ENCODE data around the gene GBF1.
A peak's percentile ranks its signal among the peaks of the same experiment; 100 is the strongest.

The GBF1 gene

DNA sequence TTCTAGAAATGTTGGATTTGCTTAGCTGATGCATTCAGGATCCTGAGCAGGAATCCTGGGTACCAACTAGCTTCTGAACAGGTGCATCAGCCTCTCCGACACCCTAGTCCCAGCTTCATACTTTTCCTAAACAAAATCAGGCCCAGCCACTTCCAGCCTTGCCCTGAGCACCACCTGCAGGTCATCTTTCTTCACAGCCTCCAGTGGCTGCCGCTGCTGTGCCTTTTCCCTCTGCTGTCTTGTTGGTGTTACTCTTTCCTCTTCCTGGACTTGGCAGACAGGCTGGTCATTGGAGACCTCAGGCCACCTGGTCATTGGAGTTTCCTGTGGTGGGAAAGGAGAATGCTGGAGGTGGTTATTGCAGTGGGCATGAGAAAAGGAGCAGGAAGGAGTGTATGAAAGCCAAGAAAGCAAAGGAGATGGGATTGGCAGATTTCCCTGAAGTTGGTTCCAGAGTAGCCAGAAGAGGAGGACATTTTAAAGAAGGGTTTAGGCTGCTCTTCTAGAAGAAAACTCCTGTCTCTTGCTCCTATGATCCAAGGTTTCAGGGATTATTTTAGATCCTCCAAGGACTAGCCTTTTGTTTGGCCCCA is 102.0 kb downstream of the GBF1 start:
- DNase-seq (ENCODE audit: low read depth), result no peak

DNA sequence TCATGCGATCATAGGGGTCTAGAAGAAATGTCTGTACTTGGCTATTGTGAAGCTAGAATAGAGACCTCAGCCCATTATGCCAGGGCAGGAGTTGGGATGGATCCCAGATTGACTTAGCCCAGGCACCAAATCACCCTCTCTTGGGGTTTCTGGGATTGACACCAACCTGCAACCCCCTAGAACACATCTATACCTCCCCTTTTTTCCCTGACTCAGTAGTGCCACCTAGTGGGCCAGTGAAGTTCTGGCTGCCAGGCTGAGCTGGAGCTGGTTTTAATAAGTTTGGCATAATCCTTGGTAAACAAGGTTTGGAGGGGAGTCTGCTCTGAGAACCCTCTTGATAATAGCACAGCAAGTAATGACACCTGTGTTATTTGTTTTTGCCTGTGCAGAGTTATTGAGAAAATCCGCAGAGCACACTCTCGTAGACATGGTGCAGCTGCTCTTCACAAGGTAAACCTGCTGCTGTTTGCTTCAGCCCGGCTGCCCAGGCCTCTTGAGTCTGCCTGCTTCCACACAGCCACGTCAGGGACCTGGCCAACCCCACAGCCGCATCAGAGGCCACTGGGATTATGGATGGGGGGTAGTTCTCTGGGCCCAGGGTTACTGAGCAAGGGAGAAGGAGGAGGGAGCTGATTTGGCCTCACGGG is 106.9 kb downstream of the GBF1 start:
- DNase-seq (ENCODE audit: low read depth), result peak; percentile 35

DNA sequence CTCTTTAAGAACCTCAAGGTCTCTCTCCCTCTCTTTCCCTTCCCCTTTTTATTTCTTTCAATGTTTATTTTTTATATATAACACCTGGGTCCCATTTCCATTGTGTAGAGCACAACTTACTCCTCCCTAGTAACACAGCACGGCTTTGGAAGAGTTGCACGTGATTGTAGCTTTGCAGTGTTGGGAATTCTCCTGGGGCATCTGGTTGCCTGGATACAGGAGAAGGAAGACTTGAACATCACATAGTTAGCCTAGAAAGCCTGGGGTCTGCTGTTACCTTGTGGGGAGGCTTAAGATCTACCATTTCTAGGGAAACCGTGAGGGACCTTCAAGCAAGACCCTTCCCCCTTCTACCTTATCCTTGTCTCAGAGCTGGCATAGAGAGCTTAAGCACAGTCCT is 109.1 kb downstream of the GBF1 start:
- DNase-seq (ENCODE audit: low read depth), result no peak

DNA sequence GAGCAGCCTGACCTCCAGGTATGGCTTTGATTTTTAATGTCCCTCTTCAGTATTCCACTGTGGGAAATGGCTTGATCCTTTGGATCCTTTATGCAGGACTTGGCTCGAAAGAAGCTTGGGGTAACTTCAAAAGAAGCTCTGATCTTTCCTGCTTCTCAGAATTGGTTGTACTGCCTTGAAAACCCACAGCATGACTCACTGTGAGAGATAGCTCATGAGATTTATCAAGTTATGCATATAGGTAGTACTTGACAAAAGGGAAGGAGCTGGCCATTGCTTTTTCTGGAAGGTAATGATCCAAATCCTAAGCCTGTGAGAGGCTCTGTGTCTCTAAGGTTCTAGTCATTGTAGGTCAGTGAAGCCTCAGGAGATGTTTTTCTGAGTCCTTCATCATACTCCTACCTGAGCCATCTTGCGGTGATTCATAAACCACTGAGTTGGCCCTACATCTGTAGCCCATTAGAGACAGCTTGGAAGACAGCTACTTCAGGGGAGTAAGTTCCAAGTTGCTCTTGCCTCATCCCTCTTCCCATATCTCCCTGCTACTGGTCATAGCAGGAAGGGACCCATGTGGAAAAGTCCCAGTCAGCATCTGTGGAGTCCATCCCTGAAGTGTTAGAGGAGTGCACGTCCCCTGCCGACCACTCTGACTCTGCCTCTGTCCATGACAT is 113.5 kb downstream of the GBF1 start:
- no peak for DNase-seq (ENCODE audit: low read depth)

DNA sequence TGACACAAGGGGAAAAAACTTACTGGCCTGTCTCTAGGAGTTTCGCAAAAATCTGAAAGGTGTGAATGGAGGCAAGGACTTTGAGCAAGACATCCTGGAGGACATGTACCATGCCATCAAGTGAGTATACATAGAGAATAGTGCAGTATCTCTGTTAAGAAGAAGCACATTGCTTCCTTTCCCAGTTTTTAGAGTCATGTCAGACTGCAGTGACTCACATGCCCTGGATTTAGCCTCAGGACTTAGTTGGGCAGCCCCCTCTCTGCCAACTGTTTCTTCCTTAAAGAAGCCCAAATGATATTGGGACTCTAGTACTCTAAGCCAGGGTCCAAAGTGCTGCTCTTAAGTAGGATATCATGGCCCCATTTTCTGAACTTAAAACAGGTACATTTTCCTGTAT is 122.1 kb downstream of the GBF1 start:
- DNase-seq (ENCODE audit: low read depth), result no peak

DNA sequence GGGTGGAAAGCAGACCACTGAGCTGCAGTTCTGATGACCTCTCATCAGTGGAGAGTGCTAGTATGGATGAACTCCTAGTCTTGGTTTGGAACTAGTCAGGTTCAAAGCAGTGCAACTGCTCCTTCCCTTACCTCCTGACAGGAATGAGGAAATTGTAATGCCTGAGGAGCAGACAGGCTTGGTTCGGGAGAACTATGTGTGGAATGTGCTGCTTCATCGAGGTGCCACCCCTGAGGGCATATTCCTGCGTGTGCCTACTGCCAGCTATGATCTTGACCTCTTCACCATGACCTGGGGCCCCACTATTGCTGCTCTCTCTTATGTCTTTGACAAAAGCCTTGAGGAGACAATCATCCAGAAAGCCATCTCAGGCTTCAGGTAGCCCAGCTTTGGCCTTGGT is 122.7 kb downstream of the GBF1 start:
- no peak for DNase-seq (ENCODE audit: low read depth)

DNA sequence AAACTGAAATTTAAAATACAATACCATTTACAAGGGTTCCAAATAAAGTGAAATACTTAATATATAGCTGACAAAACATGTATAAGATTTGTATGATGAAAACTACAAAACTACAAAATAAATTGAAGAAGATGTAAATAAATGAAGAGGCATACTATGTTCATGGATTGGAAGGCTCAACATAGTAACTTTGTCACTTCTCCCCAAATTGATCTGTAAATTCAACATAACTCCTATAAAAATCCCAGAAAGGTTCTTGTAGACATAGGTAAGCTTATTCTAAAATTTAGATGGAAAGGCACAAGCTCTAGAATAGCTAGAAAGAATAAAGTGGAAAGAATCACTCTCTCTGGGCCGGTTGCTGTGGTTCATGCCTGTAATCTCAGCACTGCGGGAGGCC is 126.0 kb downstream of the GBF1 start:
- DNase-seq (ENCODE audit: low read depth), result no peak

DNA sequence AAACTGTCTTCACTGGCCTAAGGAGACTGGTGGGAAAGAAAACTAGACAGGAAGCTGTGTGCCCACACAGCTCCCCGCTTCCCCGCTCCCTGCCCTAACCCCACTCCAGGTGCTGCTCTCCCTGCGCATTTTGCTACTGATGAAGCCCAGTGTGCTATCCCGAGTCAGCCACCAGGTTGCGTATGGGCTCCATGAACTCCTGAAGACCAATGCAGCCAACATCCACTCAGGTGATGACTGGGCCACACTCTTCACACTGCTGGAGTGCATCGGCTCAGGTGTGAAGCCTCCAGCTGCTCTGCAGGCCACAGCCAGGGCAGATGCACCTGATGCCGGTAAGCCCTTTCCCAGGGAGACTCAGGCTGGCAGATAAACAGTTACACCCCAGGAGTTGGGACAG is 129.9 kb downstream of the GBF1 start:
- DNase-seq (ENCODE audit: low read depth), result no peak

DNA sequence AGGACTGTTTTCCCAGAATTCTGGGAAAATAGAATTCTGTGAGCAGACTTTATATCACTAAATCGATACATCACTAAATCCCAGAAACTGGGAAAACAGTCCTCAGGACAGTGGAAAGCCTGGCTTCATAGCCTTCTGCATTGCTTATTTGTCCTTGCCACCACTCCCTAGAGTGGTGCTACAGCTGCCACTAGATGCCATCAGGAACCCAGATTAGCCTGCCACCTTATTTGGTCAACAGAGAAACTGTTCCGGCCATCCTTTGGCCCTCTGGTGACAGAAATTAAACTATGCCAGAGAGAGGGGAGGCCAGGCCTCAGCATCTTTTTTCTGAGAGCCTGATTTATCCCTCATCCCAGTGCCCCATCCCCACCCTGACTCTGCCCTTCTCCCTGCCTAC is 130.5 kb downstream of the GBF1 start:
- DNase-seq (ENCODE audit: low read depth), result no peak

DNA sequence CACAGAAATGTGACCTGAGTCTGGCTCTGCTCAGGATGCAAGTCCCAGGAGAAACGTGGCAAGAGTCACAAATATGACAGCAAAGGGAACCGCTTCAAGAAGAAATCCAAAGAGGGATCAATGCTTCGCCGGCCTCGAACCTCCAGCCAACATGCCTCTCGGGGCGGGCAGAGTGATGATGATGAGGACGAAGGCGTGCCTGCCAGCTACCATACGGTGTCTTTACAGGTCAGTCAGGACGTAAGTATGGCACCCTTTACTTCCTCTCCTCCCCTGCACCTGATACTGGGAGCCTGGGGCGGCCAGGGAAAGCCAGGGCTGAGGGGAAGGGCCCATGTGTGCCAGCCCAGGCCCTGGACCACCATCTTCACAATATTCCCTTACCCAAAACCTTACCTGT is 131.6 kb downstream of the GBF1 start:
- no peak for DNase-seq (ENCODE audit: low read depth)

DNA sequence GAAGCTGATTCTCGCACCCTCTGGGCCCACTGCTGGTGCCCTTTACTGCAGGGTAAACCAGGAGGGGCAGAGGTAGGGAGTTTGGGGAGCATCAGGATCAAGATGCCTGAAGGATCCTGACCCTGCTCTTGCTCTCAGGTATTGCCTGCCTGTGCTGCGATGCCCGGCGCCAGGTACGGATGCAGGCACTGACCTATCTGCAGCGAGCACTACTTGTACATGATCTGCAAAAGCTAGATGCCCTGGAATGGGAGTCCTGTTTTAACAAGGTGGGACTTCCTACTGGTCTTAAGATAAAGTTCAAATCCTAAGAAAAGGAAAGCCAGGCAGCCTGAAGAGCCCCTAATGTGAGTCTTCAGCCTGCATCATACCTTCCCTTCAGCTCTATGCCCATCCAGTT is 134.1 kb downstream of the GBF1 start:
- DNase-seq (ENCODE audit: low read depth), result no peak

DNA sequence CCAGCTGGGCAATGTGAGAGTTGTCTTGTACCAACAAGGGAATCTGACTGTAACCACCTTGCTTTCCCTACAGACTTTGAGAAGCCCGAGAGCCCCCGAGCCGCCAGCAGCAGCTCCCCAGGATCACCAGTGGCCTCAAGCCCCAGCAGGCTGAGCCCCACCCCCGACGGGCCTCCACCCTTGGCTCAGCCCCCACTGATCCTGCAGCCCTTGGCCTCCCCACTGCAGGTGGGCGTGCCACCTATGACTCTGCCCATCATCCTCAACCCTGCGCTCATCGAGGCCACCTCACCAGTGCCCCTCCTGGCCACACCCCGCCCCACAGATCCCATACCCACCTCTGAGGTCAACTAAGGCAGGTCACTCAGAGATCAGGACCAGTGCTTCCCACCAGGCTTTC is 136.7 kb downstream of the GBF1 start:
- no peak for DNase-seq (ENCODE audit: low read depth)

DNA sequence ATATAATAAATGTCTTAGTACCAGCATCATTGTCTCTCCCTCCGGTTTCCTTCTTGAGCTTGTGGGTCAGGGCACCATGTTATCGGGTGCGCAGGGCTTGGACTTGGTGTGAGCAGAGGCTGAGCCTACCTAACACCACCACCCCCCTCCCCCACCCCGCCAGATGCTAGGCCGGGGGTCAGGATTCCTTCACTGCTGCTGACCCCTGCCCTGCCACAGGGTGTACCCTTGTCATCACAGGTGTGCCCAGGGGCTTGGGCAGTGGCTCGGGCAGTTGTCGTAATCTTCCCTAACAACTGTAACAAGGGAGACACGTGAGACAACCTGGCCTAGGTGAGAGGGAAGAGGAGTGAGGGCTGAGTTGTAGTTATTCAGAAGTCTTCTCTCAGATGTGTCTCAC is 137.5 kb downstream of the GBF1 start:
- DNase-seq (ENCODE audit: low read depth), result no peak

DNA sequence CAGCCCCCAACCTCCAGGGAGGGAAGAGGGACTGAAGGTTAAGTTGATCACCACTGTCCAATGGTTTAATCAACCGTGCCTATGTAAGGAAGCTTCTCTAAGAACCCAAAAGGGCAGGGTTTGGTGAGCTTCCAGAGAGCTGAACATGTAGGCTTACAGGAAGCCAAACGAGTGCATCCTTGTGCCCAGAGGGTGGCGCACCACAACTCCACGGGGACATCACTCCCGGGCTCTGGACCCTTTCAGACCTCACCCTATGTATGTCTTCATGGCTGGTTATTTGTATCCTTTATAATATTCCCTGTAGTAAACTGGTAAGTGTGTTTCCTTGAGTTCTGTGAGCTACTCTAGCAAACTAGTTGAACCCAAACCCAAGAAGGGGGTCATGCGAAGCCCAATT is 138.7 kb downstream of the GBF1 start:
- DNase-seq (ENCODE audit: low read depth), result no peak

DNA sequence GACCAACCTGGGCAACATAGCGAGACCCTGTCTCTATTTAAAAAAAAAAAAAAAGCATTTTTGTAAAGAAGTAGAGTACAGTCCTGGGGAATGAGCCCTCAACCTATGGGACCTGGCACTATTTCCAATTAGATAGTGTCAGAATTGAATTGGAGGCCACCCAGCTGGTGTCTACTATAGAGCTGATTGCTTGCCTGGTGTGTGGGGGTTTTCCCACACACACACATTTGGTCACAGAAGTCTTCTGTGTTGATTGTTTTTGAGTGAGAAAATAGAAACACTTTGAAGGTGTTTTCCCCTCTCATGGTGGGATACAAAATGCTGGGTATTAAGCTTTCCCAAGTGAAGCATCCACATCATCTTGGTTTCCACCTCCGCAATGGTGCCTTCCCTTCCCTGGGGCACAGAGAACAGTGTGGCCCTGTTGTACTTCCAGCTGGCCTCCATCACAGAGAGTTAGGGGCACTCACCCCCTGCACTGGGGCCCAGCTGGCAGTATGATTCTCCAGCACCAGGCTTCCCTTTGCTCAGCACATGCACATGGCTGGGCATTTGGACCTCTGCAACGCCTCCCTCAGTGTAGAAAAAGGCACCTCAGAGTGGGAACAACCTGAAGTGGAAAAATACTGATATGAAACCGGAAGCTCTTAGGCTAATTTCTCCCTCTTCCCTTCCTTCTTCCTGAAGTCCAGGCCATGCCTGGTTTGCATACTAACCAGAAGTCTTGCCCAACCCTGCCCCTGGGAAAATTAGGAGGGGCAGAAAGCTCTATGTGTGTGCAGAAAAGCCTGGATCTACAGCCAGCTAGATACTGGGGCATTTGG is 139.5 kb downstream of the GBF1 start:
- no peak for DNase-seq (ENCODE audit: low read depth)

DNA sequence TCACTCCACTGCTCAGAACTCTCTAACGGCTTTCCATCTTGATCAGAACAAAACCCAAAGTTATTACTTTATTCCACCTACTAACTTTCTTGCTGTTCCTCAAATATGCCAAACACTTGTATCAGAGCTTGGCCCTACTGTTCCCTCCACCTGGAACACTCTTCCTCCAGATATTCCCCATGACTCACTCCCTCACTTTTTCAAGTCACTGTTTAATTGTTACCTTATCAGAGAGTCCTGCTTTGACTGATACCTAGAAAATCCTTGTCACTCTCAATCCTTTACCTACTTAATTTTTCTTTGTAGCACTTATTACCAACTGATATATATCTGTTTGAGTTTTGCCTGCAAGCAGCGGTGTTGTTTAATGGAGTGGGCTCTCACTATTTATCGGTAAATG is 144.6 kb downstream of the GBF1 start:
- no peak for DNase-seq (ENCODE audit: low read depth)

DNA sequence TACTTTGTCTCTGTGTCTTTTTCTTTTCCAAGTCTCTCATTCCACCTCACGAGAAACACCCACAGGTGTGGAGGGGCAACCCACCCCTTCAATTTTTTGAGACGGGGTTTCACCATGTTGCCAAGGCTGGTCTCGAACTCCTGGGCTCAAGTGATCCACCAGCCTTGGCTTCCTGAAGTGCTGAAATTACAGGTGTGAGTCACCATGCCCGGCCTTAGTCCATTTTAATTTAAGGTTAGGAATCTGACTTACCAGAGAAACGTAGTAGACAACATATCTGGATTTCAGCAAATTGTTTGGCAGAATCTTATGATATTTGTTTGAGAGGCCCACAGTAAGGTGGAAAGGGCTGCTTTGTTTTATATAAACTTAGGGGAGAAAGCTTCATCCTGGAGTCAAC is 147.0 kb downstream of the GBF1 start:
- DNase-seq (ENCODE audit: low read depth), result no peak

DNA sequence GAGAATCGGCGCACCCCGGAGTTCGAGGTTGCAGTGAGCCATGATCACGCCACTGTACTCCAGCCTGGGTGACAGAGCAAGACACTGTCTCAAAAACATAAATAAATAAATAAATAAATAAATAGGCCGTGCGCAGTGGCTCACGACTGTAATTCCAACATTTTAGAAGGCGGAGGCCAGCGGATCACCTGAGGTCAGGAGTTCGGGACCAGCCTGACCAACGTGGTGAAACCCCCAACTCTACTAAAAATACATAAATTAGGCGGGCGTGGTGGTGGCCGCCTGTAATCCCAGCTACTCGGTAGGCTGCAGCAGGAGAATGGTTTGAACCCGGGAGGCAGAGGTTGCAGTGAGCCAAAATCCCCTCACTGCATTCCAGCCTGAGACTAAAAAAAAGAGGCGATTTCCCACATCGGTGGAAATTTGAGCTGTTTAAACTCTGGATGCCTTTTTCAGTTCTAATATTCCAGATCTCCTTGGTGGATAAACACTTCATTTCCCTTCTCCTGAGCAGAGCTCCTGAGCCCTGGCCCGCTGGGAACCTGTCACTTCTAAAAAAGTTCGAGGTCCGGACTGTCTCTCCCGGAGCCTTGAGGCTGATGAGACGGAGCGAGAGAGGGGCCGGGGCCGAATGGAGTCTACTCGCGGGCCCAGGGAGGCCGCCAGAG is 148.2 kb downstream of the GBF1 start:
- DNase-seq (ENCODE audit: low read depth), result no peak

DNA sequence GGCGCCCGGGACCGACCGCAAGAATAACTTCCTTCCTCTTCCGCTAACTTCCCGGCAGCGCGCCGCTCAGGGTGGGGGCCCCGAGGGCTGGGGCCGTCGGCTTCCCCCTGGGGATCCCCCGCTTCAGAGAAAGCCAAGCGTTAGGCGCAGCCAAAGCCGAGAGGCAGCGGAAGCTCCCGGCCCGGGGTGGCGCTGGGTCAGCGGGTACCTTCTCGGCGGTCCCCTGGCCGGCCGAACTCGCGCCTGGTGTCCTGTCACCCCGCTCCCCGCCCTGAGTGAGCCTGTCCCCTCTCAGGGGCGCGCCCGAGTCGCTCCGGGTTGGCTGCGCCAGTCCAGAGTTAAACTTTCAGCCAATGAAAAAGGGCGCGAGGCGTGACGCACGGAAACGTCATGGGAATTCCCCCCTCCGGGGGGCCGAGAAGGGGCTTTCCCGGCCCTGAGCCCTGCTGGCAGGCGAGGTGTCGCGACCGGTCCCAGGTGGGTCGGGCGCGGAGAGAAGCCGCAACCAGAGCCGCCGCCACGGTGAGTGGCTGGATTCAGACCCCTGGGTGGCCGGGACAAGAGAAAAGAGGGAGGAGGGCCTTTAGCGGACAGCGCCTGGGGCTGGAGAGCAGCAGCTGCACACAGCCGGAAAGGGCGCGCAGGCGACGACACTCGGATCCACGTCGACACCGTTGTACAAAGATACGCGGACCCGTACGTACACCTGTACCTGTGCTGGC is 148.9 kb downstream of the GBF1 start:
- peak; percentile 98 for DNase-seq (ENCODE audit: low read depth)

DNA sequence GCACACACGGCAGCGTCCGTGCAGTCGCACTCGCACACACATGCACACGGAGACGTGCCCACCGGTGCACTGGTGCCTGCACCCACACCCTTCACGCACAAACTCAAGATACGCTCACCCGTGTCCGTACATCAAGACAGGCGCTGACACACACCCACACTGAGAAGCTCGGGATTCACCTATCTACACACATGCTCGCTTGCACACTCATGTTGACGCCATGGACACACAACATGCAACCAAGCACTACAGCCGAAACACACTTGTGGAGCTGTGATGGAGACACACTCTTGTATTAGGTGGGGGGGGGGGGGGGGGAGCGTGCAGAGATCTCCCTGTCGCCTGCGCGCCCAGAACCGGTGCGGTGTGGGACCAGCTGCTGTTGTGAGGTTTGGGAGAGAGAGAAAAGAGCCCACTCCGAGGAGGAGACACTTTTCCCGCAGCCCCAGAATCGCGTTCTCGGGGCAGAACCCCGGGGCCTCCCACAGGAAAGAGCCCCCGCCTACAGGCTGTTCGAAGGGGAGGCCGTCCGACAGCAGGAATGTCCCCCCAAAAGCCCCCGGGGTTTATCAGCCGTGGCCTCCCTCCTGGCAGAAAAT is 149.6 kb downstream of the GBF1 start:
- peak; percentile 73 for DNase-seq (ENCODE audit: low read depth)

All from T-helper 22 cell (primary cell).